Fibroblast of skin of left quadriceps (primary cell): ENCODE results near the gene ZBTB17.

ENCODE experiments used
- DNase-seq, 2 experiments: peaks; one replicate each; pipeline ENCODE4 v3.0.0-alpha.2; 2013; ENCODE audit warnings: low read depth in 2 of 2

ZBTB17 gene

GRCh38 chr1:15960808-15961207 lies 15.1 kb downstream of the ZBTB17 start:
- DNase-seq, result no peak

- DNase-seq, result no peak
Measured at GRCh38 chr1:15959827-15960446, 16.0 kb downstream of the ZBTB17 start.

- no peak for DNase-seq
Measured at GRCh38 chr1:15959424-15959823, 16.5 kb downstream of the ZBTB17 start.

GRCh38 chr1:15958793-15959192 lies 17.1 kb downstream of the ZBTB17 start:
- no peak for DNase-seq

GRCh38 chr1:15958111-15958510 lies 17.8 kb downstream of the ZBTB17 start:
- DNase-seq, result no peak

- no peak for DNase-seq
Measured at GRCh38 chr1:15957221-15958095, 18.4 kb downstream of the ZBTB17 start.

- no peak for DNase-seq
Measured at GRCh38 chr1:15956150-15956549, 19.8 kb downstream of the ZBTB17 start.

- DNase-seq, result no peak
Measured at GRCh38 chr1:15955552-15955951, 20.3 kb downstream of the ZBTB17 start.

GRCh38 chr1:15954316-15954715 lies 21.6 kb downstream of the ZBTB17 start:
- DNase-seq, result no peak

GRCh38 chr1:15953791-15954241 lies 22.1 kb downstream of the ZBTB17 start:
- DNase-seq, result no peak

- no peak for DNase-seq
Measured at GRCh38 chr1:15953294-15953771, 22.6 kb downstream of the ZBTB17 start.

- DNase-seq, result peak; percentile 73 to 80
Measured at GRCh38 chr1:15952317-15953258, 23.3 kb downstream of the ZBTB17 start.

GRCh38 chr1:15951341-15952153 lies 24.4 kb downstream of the ZBTB17 start:
- no peak for DNase-seq

GRCh38 chr1:15950763-15951295 lies 25.1 kb downstream of the ZBTB17 start:
- DNase-seq, result no peak

- DNase-seq, result no peak
Measured at GRCh38 chr1:15950302-15950701, 25.6 kb downstream of the ZBTB17 start.

- peak; percentile 79 to 81 for DNase-seq
Measured at GRCh38 chr1:15949453-15950245, 26.3 kb downstream of the ZBTB17 start.

- DNase-seq, result peak; percentile 80 to 82
Measured at GRCh38 chr1:15948595-15949452, 27.1 kb downstream of the ZBTB17 start.

- no peak for DNase-seq
Measured at GRCh38 chr1:15948091-15948591, 27.8 kb downstream of the ZBTB17 start.
